ENCODE results near the gene ADSS1. TPM values are rescaled to one million over a fixed set of nuclear protein-coding genes. Genes with fewer than 3 reads are reported as not detected.

ADSS1 gene
- total RNA-seq, 1 donor from 2014 or later = 6.9 TPM

GRCh38 chr14:104778694-104779331 lies 54.8 kb downstream of the ADSS1 start:
- no peak overlapping the region for H3K4me3 Mint-ChIP-seq
- no peaks in the 10 kb centered on the region for H3K27me3 Mint-ChIP-seq
- no peak for TF ChIP-seq CTCF (conservative IDR thresholded peaks at IDR 0.05)
- no peaks in the 10 kb centered on the region for H3K4me1 Mint-ChIP-seq (ENCODE audit: unreplicated experiment)
- H3K27ac Mint-ChIP-seq = no peak overlapping the region
- H3K9me3 Mint-ChIP-seq = no peaks in the 10 kb centered on the region
- DNase-seq (ENCODE audit: extremely low spot score, unreplicated experiment) = no peak
- no peaks in the 10 kb centered on the region for H3K36me3 Mint-ChIP-seq

GRCh38 chr14:104779776-104780512 lies 55.9 kb downstream of the ADSS1 start:
- DNase-seq (ENCODE audit: extremely low spot score, unreplicated experiment) = no peak
- Mint-ChIP-seq H3K4me1 (ENCODE audit: unreplicated experiment) (no peaks in the 10 kb centered on the region), H3K27me3 (no peaks in the 10 kb centered on the region), H3K36me3 (no peaks in the 10 kb centered on the region), H3K27ac (no peak overlapping the region), H3K9me3 (no peaks in the 10 kb centered on the region), H3K4me3 (no peak overlapping the region)
- TF ChIP-seq CTCF (conservative IDR thresholded peaks at IDR 0.05) = no peak

GRCh38 chr14:104780513-104781030 lies 56.5 kb downstream of the ADSS1 start:
- TF ChIP-seq CTCF (conservative IDR thresholded peaks at IDR 0.05) = no peak
- Mint-ChIP-seq H3K9me3 (no peaks in the 10 kb centered on the region), H3K4me1 (ENCODE audit: unreplicated experiment) (no peaks in the 10 kb centered on the region), H3K36me3 (no peaks in the 10 kb centered on the region), H3K27ac (no peak overlapping the region), H3K27me3 (no peaks in the 10 kb centered on the region), H3K4me3 (no peak overlapping the region)
- DNase-seq (ENCODE audit: extremely low spot score, unreplicated experiment) = no peak

GRCh38 chr14:104781271-104782077 lies 57.4 kb downstream of the ADSS1 start:
- Mint-ChIP-seq H3K4me3 (no peak overlapping the region), H3K9me3 (no peaks in the 10 kb centered on the region), H3K36me3 (no peaks in the 10 kb centered on the region), H3K27ac (no peak overlapping the region), H3K4me1 (ENCODE audit: unreplicated experiment) (no peaks in the 10 kb centered on the region), H3K27me3 (no peaks in the 10 kb centered on the region)
- no peak for TF ChIP-seq CTCF (conservative IDR thresholded peaks at IDR 0.05)
- no peak for DNase-seq (ENCODE audit: extremely low spot score, unreplicated experiment)

- H3K27ac Mint-ChIP-seq = no peak overlapping the region
- no peak overlapping the region for H3K4me3 Mint-ChIP-seq
Measured at GRCh38 chr14:104782086-104782807, 58.2 kb downstream of the ADSS1 start.

More at GRCh38 chr14:104782086-104782807, 58.2 kb downstream of the ADSS1 start:
- DNase-seq (ENCODE audit: extremely low spot score, unreplicated experiment) = no peak
- H3K9me3 Mint-ChIP-seq = no peaks in the 10 kb centered on the region
- H3K27me3 Mint-ChIP-seq = no peaks in the 10 kb centered on the region
- no peaks in the 10 kb centered on the region for H3K4me1 Mint-ChIP-seq (ENCODE audit: unreplicated experiment)
- TF ChIP-seq CTCF (conservative IDR thresholded peaks at IDR 0.05) = no peak
- H3K36me3 Mint-ChIP-seq = no peaks in the 10 kb centered on the region

Data from type B pancreatic cell (in vitro differentiated cells).